GM19397 (cell line): ENCODE data around the gene SAFB.

ENCODE experiments used
- ATAC-seq: cut with Tn5 transposase; IDR thresholded peaks from one replicate; pipeline ENCODE4 v1.9.1; 2021; ENCODE audit warnings: mild to moderate bottlenecking, moderate library complexity; ENCODE audit not compliant: unreplicated experiment

SAFB gene

GRCh38 chr19:5664515-5664914, 41.6 kb downstream of the SAFB start:
- no peak for ATAC-seq

GRCh38 chr19:5665781-5666513, 43.1 kb downstream of the SAFB start:
- no peak for ATAC-seq

DNA sequence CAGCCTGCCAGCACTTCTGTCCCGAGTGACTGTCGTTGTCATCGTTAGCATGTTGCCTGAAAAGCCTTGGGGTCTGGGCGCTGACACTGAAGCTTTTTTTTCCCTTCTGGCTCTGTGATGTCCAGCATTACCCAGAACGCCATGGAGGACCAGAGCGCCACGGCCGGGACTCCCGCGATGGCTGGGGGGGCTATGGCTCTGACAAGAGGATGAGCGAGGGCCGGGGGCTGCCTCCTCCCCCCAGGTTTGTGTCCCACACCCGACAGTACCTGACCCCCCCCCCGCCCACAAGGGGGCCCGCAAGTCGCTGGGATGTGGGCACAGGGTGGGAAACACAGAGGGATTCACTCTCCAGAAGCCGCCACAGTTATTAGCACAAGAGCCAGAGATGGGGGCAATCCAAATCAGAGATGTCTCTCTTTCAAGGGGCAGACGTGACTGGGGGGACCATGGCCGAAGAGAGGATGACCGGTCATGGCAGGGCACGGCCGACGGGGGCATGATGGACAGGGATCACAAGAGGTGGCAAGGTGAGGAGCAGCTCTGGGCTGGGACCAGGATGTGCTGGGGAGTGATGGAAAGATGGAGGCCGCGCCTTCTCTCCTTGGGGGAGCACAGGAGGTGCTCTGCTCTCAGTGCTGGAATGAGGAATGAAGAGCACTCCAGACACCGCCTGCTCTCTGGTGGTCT, 44.2 kb downstream of the SAFB start:
- no peak for ATAC-seq

DNA sequence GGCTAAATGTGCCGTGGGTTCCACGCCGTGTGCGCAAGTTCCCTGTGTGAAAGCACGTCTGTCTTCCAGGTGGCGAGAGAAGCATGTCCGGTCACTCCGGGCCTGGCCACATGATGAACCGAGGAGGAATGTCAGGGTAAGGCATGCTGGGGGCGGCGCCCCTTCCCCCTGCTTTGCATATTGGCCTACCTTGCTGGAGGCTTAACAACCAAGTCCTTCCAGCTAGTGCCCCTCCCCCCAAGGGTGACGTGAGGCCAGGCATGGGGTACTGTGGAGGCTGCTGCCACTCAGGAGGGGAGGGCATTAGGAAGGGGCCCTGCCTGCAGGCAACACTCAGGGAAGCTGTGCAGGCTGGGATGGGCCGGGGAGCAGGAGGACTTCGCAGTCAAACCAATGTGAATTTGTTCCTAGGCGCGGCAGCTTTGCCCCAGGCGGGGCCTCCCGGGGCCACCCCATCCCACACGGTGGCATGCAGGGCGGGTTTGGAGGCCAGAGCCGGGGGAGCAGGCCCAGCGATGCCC, 44.9 kb downstream of the SAFB start:
- no peak for ATAC-seq

DNA sequence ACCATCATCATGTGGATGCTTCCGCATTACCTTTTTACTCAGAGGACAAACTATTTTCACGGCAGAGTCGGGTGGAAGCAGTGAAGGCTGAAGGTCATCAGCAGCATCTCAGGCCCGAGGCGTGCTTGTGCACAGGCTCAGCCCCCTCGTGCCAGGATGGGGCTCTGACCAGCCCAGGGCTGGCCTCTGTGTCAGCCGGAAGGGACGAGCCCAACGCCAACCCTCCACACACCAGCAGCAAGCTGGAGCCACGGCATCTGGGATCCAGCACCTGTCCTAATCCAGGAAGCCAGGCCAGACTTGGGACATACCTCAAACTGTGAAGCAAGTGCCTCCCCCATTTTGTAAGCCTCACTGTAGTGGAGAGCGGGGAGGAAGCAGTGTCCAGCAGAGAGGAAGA, 46.3 kb downstream of the SAFB start:
- no peak for ATAC-seq

GRCh38 chr19:5671600-5671999, 48.7 kb downstream of the SAFB start:
- ATAC-seq: no peak

GRCh38 chr19:5672708-5673459, 50.0 kb downstream of the SAFB start:
- no peak for ATAC-seq

- ATAC-seq: no peak
Observed at GRCh38 chr19:5673752-5674151, 50.9 kb downstream of the SAFB start.

DNA sequence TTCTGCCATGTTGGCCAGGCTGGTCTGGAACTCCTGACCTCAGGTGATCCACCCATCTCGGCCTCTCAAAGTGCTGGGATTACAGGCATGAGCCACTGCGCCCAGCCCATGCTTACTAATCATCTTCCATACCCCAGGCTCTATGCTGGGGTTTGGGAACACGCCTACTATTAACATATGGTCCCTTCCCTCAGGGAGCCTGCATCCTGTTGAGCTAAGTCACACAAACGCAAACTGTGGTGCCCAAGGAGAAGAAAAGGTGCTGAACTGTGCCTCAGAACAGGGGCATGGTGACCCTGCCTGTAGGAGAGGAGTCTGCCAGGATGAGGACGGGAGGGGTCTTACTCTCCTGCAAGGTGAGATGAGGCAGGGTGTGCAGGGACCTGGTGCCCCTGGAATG, 51.8 kb downstream of the SAFB start:
- no peak for ATAC-seq

GRCh38 chr19:5676105-5676771, 53.4 kb downstream of the SAFB start:
- no peak for ATAC-seq

DNA sequence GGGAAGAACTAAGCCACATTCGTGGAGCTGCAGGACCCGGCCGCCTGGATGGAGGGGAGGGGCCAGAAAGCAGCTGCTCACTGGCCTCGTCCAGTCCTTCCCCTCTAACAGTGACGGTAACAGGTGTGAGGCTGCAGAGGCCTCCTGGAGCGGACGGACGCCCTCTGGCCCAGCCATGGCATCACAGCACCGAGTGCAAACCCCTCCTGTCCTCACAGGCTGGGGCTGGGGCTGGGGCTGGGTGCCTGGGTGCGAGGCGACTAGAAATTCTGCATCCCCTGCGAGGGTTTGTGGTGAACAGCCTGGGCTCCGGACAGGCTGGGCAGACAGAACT, 53.9 kb downstream of the SAFB start:
- no peak for ATAC-seq

DNA sequence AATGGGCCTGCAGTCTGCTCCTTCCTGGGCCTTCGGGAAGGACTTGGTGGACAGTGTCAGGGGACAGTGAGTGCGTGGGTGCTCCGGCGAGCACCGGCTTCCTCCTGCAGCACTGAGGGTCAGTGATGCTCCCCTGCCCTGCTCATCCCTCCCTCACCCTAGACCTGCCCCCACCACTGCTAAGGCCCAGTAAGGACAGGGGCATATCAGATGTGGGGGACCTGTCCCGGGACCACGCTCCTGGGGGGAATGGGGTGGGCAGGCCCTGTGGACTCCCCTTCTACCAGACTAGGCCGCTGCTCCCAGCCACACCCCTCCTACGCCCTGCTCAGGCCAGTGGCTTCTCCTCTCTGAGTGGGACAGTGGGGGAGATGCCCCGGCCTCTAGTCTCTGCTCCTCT, 54.3 kb downstream of the SAFB start:
- ATAC-seq: no peak

DNA sequence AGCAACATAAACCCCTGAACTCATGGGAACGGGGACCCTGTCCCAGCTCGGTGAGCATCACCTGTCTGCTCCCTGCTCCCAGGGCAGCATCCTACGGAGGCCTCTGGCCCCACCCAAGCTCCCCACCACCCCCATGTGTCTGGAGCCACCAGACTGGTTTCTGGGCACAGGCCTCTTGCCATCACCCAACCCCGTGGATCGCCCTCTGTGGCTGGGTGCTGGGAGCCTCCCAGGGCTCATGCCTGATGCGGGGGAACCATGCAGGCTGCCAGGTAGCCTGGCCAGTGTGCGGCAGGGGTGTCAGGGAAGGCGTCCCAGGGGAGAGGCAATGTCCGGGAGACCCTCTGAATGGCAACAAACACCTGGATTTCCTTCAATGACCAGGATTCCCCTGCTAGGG, 54.7 kb downstream of the SAFB start:
- no peak for ATAC-seq

DNA sequence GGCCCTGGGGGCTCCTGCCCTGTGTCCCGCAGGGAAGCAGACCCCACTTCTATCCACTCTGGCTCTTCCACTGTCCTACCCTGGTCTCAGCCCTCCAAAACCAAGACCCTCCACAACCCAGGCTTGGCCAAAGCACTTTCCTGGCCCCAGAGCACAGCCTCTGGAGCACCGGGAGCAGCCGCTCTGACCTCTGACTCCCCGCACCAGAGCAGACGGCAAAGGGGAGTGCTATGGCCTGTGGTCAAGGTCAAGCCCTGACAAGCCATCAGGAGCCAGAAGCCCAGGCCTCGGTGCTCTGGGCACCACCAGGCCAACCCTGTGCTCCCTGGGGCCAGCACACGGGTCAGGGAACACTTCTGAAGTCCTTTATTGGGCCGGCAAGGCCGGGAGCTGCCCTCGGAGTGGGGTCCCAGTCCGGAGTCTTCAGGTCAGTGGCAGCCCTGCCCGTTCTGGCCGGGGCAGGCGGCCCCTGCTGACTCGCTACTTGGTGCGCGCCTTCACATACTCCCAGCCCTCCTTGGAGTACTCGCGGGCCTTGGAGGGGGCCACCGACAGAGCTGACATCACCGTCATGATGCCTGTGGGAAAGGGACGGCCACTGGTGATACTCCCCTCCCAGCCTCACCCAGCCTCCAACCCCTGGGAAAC, 55.3 kb downstream of the SAFB start:
- ATAC-seq: no peak

GRCh38 chr19:5679289-5680083, 56.6 kb downstream of the SAFB start:
- ATAC-seq: no peak

GRCh38 chr19:5680084-5680436, 57.2 kb downstream of the SAFB start:
- no peak for ATAC-seq

DNA sequence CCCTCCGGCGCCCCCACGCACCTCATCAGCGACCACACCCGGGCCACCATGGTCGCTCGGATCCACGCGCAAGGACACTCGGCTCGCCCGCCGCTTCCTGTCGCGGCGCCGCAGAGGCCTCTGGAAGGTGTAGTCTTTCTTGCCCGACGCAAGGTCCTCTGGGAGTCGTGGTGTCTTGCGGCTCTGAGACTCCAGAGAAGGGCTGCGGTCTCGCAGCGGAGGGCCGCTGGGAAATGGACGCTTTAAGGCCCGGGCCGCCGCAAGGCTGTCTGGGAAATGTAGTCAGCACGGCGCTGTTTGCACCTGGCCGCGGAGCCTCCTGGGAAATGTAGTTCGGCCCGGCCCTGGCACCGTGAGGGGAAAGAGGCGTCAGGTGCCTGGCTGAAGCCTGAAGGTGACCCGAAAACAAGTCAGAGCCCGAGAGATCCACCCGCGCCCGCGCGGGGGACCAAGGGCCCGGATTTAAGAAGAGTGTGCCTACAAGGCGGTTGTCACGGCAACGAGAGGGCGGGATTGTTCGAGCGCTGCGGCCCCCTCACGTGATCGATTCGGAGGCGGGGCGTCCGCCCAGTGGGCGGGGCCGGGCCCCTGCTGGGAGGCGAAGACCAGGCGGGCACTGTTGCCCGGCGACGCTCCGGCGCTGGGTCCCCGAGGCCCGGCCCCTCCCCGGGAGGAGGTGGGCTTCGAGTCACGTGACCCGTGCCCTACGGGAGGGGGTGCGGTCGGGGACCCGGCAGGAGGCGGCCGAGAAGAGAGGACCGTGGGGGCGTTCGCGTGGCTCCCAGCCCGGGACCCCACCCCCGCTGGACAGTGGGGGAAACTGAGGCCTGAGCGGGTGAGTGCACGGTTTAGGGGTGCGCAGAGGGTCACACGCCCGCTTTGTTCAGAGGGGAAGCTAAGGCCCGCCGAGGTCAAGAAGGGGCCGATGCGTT, 57.8 kb downstream of the SAFB start, which contains the start of the genes HSD11B1L and MICOS13:
TSS of gene HSD11B1L (plus strand) at position 591 of the 932 bp plus-strand sequence. CDS start 3,806 bp downstream, outside the sequence.
TSS of gene MICOS13 (minus strand) at position 80 of the 932 bp plus-strand sequence. CDS start at position 50, 30 bp downstream.
- peak; percentile 85 for ATAC-seq

DNA sequence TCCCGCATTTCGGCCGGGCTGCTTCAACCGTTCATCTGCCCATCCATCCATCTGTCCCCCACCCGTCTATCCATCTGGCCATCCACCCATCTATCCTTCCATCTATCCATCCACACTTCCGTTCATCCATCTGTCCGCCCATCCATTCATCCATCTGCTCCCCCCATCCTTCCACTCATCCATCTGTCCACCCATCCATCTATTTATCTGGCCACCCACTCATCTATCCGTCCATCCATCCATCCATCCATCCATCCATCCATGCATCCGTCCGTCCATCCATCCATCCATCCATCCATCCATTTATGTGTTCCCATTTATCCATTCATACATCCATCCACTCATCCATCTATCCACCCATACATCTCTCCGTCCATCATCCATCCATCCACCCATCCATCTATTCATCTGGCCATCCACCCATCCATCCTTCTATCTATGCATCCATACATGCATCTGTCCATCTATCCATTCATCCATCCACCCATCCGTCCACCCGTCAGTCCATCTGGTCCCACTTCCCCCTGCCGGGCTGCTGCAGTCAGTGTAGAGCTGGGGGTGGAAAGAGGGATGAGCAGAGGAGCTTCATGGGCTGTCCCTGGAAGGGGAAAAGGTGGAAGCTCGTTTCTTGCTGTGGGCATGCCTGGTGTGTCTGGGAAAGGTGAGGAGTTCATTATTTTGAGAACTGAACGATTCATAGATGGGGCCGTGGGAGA, 58.7 kb downstream of the SAFB start:
- ATAC-seq: no peak
